GM21576 (cell line): ENCODE data around the gene NCF4.

ENCODE experiments used
- ATAC-seq: cut with Tn5 transposase; IDR thresholded peaks from one replicate; pipeline ENCODE4 v1.9.1; 2021; ENCODE audit warnings: mild to moderate bottlenecking, moderate library complexity; ENCODE audit not compliant: unreplicated experiment

Gene NCF4

GRCh38 chr22:36835903-36836302 lies 24.9 kb upstream of the NCF4 start:
- no peak for ATAC-seq

- no peak for ATAC-seq
These were observed 22.4 kb upstream of the NCF4 start for GRCh38 chr22:36838119-36839030.

DNA sequence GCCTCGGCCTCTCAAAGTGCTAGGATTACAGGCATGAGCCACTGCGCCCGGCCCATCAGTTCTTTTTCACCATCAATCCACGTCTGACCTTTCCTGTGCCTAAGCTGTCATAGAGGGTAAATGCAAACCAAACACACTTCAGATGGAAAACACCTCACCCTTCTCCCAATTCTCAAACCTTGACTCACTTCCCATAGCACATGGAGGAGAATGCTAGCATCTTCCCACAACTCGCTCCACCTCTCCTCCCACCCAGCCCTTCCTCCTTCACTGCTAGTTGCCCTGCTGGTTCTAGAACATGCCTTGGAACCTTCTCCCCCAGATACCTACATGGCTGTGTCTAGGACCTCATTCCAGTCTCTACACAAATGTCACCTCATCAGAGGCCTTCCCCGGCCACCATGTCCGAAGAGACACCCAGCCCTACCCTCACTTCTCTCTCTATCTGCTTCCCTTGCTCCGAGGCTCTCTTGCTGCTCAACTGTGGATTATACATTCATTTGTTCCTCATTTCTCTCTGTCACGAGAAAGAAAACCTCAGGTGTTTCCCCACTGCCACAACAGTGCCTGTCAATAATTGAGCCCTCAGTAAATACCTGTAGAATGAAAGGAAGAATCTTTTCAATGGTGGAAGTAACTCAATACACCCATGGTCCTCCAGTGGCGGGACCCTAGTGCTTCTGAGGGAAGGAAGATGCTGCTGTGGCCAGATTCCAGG lies 21.3 kb upstream of the NCF4 start:
- ATAC-seq = no peak

DNA sequence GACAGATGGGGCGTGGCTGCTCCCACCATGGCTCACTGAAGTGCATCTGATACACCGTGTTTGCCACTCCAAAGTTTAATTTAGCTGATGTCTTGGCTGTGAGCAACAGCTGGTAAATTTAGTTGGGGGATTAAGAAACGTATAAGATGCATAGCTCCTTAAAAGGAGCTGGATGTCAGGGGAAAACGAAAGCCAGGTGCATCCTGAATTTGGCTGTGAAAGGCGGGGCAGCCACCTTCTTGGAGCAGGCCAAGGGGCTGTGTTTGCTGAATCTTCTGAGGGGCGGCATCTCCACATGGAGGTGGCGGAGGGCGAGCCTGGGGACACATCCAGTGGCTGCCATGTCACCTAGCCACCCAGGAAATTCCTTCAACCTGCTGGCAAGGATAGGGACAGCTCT lies 20.7 kb upstream of the NCF4 start:
- ATAC-seq = no peak

DNA sequence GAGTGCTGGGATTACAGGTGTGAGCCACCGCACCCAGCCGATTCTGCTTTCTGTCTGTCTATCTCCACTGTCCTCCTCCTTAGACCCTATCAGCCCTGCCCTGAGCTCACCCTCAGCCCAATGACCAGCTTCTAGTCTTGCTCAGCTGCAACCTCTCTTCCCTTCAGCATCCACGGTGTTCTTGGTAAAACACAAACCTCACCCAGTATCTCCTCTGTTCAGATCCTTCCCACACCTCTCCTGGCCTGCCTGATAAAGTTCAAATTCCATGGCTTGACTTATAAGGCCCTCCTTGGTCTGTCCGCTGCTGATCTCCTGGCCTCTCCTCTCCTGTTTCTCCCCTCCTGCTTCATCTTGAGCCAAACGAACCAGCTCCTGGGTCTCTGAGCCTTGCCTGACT lies 14.5 kb upstream of the NCF4 start:
- ATAC-seq = no peak

- ATAC-seq = no peak
These were observed 13.9 kb upstream of the NCF4 start for GRCh38 chr22:36846949-36847348.

DNA sequence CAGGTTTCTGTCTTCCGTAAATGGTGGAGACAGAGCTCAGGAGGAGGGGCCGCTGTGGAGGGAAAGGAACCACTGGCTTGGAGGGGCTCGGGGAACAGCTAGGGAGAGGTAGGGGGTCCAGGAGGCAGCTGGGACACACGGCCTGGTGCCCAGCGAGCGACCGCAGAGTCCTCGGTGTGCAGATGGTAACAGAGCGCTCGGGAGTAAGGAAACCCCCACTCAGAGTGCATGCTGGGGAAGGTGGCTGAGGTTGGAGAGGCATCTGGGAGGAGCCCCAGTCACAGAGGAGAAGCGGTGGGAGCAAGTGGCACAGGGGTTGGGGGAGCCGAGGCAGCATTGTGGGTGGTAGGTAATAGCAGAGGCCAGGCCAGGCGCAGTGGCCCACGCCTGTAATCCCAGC lies 10.8 kb upstream of the NCF4 start:
- no peak for ATAC-seq

- ATAC-seq = no peak
These were observed 10.1 kb upstream of the NCF4 start for GRCh38 chr22:36850682-36851081.

GRCh38 chr22:36852056-36852973 lies 8.5 kb upstream of the NCF4 start:
- ATAC-seq = no peak

DNA sequence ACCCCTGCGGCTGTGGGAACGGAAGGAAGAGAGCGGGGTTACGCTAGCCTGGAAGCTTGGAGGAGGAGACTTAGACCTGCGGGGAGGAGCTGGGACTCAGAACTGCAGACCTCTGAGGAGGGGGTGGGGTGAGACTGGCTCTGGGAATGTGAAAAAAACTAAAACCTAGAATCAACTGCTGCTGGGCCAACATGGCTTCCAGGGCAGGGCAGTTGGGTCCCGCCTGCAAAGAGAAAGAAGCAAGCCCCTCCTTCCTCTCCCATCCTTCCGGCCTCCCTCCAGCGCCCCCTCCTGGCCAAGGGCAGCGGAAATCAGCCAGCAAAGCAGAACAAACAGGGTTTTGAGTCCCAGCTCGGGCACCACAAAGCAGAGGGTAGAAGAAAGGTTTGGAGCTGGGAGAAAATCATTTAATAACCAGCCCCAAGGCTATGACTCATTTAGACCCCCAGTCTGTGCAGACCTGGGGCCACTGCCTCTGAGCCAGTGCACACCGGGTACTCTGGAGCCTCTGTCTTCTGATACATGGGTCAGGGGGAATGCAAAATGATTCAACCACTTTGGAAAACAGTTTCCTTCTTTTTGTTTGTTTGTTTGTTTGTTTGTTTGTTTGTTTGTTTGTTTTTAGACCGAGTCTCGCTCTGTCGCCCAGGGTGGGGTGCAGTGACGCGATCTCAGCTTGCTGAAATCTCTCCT lies 7.3 kb upstream of the NCF4 start:
- ATAC-seq = no peak

DNA sequence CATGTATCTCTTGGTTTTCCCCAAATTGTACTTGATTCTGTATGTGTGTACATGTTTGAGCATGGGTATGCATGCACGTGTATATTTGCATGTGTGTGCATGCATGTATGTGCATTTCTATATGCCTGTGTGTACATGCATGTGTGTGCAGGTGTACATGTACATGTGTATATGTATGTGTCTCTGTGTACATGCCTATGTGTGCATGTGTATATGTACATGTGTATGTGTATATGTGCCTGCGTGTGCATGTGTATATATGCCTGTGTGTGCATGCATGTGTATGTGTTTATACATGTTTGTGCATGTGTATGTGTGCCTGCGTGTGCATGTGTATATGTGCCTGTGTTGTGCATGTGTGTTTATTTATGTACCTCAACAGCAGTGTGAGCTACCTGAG lies 5.3 kb upstream of the NCF4 start:
- no peak for ATAC-seq

GRCh38 chr22:36856121-36856791 lies 4.5 kb upstream of the NCF4 start:
- no peak for ATAC-seq

DNA sequence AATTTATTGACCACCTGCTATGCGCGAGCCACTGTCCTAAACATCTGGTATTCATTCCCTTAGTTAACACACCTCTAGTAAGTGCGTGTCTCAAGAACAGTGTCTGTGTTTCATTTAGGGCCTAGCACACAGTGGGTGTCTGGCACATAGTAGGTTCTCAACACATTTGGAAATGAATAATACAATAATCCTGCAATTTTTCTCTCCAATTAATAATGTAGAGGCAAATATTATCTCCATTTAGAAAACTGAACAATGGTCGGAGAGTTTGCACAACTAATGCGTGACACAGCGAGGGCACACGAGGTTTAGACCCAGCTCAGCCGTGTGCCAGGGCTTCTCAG lies 4.0 kb upstream of the NCF4 start:
- no peak for ATAC-seq

- ATAC-seq = no peak
These were observed 2.6 kb upstream of the NCF4 start for GRCh38 chr22:36858156-36858555.

GRCh38 chr22:36858966-36859365 lies 1.8 kb upstream of the NCF4 start:
- no peak for ATAC-seq

DNA sequence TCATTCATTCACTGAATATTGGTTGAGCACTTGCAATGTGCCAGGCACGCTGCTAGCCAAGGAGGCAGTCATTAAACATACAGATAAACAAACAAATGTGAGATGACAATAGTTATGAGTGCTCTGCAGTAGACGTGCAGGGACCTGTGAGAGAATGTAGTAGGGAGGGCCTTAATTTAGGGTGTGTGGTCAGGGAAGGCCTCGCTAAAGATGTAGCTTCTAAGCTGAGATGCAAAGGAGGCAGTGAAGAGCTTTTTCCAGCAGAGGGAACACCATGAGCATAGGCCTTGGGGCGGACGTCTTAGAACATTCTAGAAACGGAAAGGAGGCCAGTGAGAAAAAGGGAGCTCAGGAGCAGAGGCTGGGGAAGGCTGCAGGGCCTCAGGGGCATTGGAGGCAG lies 789 bp upstream of the NCF4 start:
- no peak for ATAC-seq

DNA sequence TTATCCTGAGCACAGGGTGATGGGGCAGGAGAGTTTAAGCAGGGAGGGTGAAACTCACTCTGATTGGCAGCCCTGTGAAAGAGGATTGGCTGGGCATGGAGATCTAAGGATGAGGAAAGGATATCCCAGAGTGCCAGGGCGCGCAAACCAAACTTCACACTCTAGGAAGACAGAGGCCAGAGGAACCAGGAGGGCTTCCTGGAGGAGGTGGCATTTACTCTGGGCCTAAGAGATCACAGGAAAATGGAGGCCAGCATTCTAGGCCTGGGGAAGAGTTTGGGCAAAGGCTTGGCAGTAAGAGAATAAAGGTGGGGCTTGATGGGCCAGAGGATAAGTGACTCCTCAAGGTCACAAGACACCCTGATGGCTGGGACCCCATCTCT lies 377 bp upstream of the NCF4 start:
- ATAC-seq = no peak

- ATAC-seq = no peak
These were observed 1.7 kb downstream of the NCF4 start for GRCh38 chr22:36862251-36863242.

- ATAC-seq = no peak
These were observed 2.5 kb downstream of the NCF4 start for GRCh38 chr22:36863281-36863680.
